GM19372 (cell line): ENCODE measurements around the gene PHF20.
"Not testable (repeated sequence)": the region's sequence is repeated elsewhere in the genome, so short reads cannot be mapped to it uniquely, and the experiment has no call there.

Source experiments
- ATAC-seq: cut with Tn5 transposase; IDR thresholded peaks from one replicate; pipeline ENCODE4 v1.9.1; 2021; ENCODE audit warnings: mild to moderate bottlenecking, low read depth, moderate library complexity; ENCODE audit not compliant: unreplicated experiment

The PHF20 gene

DNA sequence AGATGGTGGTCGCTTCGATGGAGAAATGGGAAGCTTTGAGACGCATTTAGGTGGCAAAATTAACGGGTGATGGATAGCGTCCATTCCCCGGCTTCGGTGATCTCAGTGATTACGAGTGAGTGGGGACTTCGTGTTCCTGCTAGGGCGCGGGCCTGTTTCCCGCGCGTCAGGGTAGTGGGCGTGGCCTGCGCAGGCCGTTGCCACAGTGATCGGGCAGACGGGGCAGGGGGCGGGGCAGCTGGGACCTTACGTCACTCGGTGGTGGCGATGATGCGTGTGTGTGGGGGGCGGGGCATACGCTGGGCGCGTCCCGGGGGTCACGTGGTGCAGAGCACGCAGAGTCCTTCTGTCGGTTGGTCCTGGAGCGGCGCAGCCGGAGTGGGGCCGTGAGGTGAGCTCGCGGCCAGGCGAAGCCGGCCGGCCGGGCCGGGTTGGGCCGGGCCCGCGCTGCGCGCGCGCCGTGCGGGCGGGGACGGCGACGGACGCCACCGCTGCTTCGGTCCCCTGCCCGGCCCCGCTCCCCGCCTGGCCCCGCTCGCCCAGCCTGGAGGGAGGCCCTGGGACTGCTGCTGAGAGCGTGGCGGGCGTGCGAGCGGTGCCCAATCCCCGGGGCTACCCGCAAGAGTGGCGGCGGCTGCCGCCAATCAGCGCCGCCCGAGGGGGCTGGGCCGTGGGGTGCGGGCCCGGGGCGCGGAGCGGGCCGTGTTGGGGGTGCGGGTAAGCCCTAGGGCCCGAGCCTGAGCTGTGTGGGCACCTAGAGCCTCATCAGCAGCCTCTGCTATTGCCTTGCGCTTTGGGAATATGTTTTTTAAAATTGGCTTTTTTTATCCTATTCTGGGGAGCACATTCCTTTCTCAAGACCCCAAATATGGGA is at the start of gene PHF20:
TSS of gene PHF20 (plus strand) at position 327 of the 874 bp plus-strand sequence. CDS start 29,508 bp downstream, outside the sequence.
- peak; percentile 77 for ATAC-seq

DNA sequence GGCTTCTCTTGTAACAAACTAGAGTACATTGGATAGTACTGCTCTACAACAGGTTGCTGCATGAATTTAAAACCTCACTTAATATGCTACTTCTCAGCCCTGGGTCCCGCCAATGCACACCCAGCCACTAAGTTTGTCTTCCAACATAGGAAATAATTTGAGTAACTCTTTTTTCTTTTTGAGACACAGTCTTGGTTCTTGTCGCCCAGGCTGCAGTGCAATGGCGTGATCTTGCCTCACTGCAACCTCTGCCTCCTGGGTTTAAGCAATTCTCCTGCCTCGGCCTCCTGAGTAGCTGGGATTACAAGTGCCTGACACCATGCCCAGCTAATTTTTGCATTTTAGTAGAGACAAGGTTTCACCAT is 48.6 kb upstream of the PHF20 start:
- ATAC-seq = not testable (repeated sequence)

DNA sequence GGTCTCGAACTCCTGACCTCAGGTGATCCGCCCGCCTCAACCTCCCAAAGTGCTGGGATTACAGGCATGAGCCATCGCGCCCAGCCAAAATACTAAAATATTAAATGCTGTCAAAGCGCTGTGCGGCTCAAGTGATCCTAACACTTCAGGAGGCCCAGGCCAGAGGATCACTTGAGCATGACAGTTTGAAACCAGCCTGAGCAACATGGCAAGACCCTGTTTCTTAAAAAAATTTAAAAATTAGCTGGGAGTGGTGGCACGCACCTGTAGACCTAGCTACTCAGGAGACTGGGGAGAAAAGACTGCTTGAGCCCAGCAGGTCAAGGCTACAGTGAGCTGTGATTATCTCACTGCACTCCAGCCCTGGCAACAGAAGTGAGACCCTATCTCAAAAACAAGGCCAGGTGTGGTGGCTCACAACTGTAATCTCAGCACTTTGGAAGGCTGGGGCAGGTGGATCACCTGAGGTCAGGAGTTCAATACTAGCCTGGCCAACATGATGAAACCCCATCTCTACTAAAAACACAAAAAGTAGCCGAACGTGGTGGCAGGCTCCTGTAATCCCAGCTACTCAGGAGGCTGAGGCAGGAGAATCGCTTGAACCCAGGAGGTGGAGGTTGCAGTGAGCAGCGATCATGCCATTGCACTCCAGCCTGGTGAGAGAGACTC is 48.0 kb upstream of the PHF20 start:
- ATAC-seq = not testable (repeated sequence)

DNA sequence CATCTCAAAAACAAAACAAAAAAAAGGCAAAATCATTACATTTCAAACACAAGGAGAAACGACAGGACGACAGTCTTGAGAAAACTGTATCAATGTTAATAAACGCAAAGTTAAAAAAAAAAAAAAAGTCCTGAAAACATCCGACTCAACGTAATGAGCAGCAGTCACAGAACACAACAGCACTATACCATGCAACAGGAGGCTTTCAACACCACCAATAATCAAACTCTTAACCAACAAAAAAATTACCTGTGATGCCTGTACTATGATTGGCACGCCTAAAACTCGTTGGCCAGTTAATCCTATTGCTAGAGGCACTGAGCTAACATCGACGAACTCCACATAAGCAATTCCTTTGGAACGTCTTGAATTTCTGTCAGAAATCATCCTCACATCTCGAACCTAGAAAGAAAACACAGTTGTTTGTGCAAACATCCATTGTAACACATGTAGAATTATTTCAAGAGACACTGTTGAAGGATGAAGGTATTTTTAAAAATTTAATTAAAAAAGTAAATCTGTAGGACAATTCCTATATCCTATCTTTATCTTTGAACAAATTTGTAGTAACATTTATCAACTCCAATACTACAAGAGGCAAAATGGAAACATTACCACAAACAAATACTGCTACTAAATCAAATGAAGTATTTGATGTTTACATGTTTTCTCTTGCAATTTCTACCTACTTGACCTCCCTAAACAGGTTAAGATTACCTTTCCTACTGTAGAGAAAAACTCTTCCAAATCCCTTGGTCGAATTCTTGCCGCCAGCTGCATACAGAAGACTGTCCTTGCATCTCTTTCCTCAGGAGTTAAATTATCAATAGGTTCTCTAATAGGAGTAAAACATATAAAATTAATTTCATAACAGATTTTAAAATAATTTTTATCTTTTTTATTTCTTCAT is 47.2 kb upstream of the PHF20 start:
- ATAC-seq = no peak

DNA sequence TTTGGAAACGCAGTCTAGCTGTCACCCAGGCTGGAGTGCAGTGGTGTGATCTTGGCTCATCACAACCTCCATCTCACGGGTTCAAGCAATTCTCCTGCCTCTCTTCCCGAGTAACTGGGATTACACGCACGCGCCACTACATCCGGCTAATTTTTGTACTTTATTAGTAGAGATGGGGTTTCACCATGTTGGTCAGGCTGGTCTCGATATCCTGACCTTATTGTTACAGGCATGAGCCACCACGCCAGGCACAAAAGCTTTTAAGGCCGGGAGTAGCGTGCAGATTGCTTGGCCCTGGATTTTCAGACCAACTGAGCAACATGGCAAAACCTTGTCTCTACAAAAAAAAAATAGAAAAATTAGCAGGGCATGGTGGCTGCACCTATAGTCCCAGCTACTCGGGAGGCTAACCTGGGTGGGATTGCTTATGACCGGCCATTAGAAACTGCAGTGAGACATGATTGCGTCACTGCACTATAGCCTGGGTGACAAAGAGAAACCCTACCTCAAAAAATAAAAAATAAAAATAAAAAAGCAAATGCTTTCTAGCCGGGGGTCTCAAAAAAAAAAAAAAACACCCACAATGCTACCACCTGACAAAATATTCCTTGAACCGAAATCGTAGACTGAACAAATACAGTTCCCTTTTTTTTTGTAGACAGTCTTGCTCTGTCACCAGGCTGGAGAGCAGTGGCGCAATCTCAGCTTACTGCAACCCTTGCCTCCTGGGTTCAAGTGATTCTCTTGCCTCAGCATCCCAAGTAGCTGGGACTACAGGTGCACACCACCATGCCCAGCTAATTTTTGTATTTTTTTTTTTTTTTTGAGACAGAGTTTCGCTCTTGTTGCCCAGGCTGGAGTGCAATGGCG is 44.7 kb upstream of the PHF20 start:
- no peak for ATAC-seq

DNA sequence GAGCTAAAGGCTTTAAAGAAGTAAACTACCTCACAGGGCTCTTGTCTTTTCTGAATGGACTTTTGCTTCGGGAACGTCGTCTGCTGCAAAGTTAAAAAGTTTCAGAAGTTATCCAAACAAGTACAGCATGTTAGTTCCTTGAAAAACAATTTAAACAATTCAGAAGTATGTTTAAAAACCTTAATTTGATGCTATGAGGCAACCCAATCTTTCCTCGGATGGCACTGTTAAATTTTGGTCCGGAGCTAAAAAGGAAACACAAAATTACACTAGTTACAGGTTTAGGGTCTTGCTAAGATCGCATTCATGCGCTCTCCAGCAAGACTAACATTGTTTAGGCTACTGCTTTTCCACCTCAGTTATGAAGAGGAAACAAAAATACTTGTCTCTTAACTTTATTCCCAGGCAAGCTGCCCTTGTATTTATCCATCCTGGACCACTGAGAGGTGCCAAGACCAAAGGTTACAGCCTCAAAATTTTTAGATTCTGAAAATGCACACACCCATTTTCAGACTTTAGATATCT is 42.5 kb upstream of the PHF20 start:
- ATAC-seq = no peak

DNA sequence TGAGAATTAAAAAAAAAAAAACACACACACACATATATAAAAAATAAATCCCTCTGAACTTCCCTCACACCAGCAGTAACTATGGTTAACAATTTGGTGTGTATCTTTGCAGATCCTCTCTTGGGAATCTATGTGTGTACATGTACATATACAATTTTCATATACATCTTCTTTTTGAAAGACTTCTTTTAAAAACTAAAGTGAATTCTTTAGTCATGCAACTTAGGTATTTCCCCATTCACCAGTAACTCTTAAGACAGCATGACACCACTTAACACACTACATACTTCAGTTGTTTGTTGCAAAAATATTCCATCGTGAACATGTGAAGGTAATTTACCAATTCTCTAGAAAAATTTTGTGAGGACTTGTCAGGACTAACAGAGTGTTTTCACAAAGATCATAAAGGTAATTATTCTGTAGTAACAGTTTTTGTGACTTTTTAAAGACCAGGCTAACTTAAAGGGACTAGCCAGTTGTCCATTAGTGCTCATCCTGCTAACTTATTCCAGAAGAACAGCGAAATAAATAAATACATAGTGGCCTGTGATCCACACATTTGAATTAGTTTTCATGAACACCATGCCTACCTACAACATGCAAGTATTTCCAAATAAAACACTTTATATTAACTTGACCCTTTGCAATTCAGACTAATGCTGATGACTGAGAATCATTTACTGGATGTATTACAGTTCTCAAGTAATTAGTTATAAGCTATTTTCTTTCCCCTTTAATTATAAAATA is 41.8 kb upstream of the PHF20 start:
- no peak for ATAC-seq

DNA sequence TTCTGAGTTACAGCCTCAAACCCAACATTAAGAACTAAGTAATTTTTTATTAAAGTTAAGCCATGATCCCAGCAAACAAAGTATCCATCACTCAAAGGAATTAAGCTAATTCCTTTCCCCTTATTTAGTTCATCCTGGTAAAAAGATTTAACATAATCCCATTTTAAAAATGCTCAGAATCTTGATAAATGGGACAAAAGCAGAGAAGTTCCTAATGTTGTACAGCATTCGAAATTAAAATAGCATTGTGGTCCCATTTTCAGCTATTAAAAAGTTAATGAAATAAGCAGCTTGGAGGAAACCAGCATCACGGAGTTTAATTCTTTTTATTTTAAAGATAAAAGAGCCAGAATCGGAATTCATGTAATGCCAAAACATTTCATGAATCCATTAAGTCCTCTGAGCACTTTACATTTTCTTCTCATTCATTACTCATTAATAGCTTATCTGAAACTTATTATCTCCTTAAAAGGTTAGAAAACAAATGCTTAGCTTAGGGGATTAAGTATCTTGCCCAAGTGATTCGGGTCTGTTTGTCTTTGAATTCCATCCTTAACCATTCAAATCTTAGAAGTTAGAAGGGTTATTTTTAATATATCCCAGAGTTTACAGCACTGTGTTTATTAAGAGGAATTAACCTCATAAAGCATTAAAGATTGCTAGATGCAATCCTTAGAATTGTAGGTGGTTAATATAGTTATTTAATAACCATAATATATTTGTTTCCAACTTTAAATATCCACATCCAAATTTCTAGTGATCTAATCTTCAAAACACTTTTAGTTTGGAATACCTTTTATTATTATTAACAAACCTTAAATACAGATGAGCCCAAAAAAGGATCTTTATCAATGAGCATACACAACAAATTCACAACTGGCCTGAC is 41.0 kb upstream of the PHF20 start:
- no peak for ATAC-seq

DNA sequence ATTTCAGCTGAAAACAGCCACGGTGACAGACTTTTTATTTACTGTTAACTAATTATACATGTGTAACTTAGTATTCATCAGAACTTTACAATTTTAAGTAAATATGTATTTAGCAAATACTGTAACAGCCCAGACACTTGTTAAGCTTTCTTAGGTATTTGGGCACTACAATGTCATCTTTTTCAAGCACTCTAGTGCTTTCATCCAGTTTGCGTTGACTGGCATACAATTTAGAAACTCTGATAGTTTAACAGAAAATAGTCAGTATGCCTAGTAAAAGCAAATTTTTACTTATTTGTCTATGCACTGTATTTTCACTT is 40.4 kb upstream of the PHF20 start:
- no peak for ATAC-seq

DNA sequence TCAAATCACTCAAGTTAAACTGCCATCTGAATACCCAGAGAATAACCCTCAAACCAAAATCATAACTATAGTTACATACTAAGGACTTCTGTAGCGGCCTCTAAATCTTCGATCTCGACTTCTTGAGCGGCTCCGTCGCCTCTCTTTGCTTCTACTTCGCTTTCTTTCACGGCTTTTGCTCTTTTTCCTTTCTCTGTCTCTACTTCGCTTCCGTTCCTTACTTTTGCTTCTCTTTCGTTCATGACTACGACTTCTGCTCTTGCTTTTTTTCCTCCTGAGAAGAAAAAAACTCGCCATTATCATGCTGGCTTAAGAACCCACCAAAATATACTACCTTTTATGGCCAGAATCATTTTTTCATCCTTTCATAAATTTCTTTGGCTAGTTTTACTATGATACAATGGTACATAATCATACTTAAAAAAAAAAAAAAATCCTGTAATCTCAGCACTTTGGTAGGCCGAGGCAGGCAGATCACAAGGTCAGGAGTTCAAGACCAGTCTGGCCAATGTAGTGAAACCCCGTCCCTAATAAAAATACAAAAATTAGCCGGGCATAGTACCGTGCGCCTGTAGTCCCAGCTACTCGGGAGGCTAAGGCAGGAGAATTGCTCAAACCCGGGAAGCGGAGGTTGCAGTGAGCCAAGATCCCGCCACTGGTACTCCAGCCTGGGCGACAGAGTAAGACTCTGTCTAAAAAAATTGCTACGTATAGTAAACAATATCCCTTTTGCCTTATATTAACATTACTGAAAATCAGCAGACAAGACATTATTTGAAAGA is 39.8 kb upstream of the PHF20 start:
- no peak for ATAC-seq

DNA sequence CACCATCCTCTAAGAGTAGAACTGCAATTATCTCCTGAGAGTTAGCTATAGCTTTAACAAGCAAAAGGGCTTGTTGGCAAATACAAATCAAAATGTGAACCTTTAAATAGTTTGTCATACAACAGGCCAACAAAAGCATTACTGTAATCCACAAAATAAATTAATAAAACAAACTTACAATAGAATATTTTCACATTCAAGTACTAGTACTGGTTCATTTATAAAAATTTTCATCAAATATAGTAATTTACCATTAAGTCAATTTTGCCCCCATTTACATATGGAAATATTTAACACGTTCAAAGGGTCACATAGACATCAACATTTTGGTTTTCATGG is 39.2 kb upstream of the PHF20 start:
- no peak for ATAC-seq

DNA sequence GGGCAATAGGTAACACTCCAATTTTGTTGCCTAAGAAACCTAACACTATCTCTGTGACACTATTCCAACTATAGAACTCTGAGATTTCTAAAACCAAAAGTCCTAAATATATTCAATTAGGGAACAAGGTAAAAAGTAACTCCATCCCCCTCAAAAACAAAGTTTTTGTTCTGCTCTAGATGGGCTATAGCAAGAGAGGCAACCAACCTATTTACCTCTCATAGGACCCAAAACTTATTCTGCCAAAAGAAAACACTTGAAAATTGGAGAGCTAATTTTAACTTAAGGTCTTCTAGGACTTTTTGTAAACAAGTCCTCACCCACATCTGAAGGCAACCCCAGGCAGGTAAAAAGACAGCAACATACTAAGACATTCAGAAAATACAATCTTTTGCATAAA is 37.4 kb upstream of the PHF20 start:
- no peak for ATAC-seq

DNA sequence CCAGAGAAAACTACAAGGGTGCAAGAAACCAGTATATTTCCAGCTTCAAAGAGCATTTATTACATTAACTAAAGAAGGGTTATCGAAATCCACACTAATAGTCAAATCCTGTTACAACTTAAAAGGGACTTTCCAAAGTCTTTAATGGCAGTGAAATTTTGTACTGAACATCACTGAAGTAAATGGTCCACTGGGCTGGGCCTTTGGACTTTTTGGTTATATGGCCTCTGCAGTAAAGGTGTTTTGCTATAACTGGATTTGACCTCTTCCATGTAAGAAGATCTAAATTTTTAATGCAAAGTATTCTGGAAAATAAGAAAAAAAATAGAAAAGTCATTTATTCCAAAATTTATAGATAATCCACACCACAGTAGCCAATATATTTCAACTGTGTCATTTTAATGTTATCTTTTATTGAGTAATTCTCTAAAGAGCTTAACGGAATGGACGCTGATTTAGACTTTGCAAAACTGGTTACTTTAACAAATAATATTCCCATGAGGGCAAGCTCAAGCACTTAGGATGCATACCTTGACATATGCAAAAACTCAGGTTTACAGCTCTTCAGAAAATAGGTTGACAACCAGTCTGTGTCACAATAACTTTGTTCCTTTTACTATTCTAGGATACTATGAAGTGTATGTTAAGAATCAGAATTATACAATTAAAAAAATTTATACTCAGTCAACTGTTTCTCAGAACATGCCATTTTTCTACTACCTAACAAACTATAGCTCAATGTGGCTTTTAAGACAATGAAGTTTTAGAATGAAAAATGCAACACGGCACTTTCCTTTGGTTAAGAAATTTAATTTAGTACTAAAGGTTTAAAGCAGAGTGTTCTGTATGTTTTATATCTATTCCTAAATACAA is 36.8 kb upstream of the PHF20 start:
- no peak for ATAC-seq

DNA sequence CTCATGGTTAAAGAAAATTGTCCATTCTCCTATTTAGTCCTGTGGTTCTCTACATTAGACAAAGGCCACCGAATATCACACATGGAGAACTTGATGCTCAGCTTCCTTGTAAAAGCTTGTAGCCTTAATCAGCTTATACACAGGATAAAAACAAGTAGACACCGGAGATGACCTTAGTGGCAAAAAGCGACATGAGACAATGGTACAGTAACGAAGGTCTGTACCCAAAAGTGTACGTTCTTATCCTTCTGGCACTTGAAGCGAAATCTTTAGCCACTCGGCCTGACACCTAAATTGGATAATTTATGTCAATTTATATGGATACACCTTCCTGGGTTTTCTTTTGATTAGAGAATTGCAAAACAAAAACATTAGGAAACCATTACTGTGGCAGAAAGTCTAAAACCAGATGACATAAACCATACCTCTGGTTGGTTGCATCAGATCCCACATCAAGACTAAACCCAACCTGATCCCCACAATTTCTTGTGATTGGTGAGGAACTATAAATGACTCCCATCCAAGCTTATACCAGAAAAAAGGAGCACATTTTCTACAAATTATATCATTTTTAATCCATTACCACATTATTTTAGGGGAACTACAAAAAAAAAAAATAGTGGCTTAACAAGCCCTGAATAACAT is 35.9 kb upstream of the PHF20 start:
- no peak for ATAC-seq

DNA sequence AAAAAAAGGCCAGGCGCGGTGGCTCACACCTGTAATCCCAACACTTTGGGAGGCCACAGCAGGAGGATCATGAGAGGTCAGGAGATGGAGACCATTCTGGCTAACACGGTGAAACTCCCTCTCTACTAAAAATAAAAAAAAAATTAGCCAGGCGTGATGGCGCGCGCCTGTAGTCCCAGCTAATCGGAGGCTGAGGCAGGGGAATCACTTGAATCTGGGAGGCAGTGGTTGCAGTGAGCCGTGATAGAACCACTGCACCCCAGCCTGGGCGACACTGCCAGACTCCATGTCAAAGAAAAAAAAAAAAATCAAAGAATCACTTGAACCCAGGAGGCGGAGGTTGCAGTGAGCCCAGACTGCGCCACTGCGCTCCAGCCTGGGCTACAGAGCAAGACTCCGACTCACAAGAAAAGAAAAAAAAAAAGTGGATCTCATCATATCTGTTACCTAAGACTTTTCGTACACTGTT is 33.9 kb upstream of the PHF20 start:
- ATAC-seq = no peak
